ENCODE measurements around the gene QSER1.
"Not testable (repeated sequence)": the region's sequence is repeated elsewhere in the genome, so short reads cannot be mapped to it uniquely, and the experiment has no call there.

QSER1 gene

GRCh38 chr11:33017965-33018364 is 125.4 kb downstream of the QSER1 start:
- Histone ChIP-seq H3K4me1 (ENCODE audit: control insufficient read depth, insufficient read depth, low read length) (peaks cover 14% of the 10 kb centered on the region), H3K4me3 (ENCODE audit: low read depth, low read length) (no peak overlapping the region), H3K36me3 (ENCODE audit: control insufficient read depth, insufficient read depth, low read length) (no peaks in the 10 kb centered on the region)

GRCh38 chr11:33018840-33019239 is 126.2 kb downstream of the QSER1 start:
- H3K27me3 ChIP-seq (ENCODE audit: control insufficient read depth, insufficient read depth, low read length), result peaks cover 14% of the 10 kb centered on the region
- H3K4me3 ChIP-seq (ENCODE audit: low read depth, low read length), result no peak overlapping the region
- H3K27ac ChIP-seq (ENCODE audit: low read depth, low read length), result no peak overlapping the region
- no peak overlapping the region for H3K9ac ChIP-seq (ENCODE audit: low read length)
- H3K36me3 ChIP-seq (ENCODE audit: control insufficient read depth, insufficient read depth, low read length), result no peaks in the 10 kb centered on the region
- H3K9me3 ChIP-seq (ENCODE audit: control insufficient read depth, insufficient read depth, low read depth, low read length), result no peaks in the 10 kb centered on the region
- peaks cover 14% of the 10 kb centered on the region for H3K4me1 ChIP-seq (ENCODE audit: control insufficient read depth, insufficient read depth, low read length)

More at GRCh38 chr11:33017965-33018364, 125.4 kb downstream of the QSER1 start:
- no peak overlapping the region for H3K27ac ChIP-seq (ENCODE audit: low read depth, low read length)
- H3K27me3 ChIP-seq (ENCODE audit: control insufficient read depth, insufficient read depth, low read length), result peaks cover 14% of the 10 kb centered on the region
- H3K9me3 ChIP-seq (ENCODE audit: control insufficient read depth, insufficient read depth, low read depth, low read length), result no peaks in the 10 kb centered on the region
- H3K9ac ChIP-seq (ENCODE audit: low read length), result no peak overlapping the region

GRCh38 chr11:33021501-33021900 is 128.9 kb downstream of the QSER1 start:
- peaks cover 21% of the 10 kb centered on the region for H3K4me1 ChIP-seq (ENCODE audit: control insufficient read depth, insufficient read depth, low read length)
- H3K27me3 ChIP-seq (ENCODE audit: control insufficient read depth, insufficient read depth, low read length), result peaks cover 7% of the 10 kb centered on the region

GRCh38 chr11:33021937-33022336 is 129.3 kb downstream of the QSER1 start:
- Histone ChIP-seq H3K4me1 (ENCODE audit: control insufficient read depth, insufficient read depth, low read length) (peaks cover 16% of the 10 kb centered on the region), H3K9me3 (ENCODE audit: control insufficient read depth, insufficient read depth, low read depth, low read length) (no peaks in the 10 kb centered on the region), H3K27me3 (ENCODE audit: control insufficient read depth, insufficient read depth, low read length) (0 out of 2 replicates have a peak, but pooled peaks cover 2% of the 10 kb centered on the region), H3K9ac (ENCODE audit: low read length) (no peak overlapping the region), H3K4me3 (ENCODE audit: low read depth, low read length) (no peak overlapping the region), H3K27ac (ENCODE audit: low read depth, low read length) (no peak overlapping the region), H3K36me3 (ENCODE audit: control insufficient read depth, insufficient read depth, low read length) (no peaks in the 10 kb centered on the region)

More at GRCh38 chr11:33021501-33021900, 128.9 kb downstream of the QSER1 start:
- no peak overlapping the region for H3K9ac ChIP-seq (ENCODE audit: low read length)
- no peaks in the 10 kb centered on the region for H3K9me3 ChIP-seq (ENCODE audit: control insufficient read depth, insufficient read depth, low read depth, low read length)
- no peaks in the 10 kb centered on the region for H3K36me3 ChIP-seq (ENCODE audit: control insufficient read depth, insufficient read depth, low read length)
- no peak overlapping the region for H3K27ac ChIP-seq (ENCODE audit: low read depth, low read length)
- H3K4me3 ChIP-seq (ENCODE audit: low read depth, low read length), result no peak overlapping the region

GRCh38 chr11:33025339-33025722 is 132.7 kb downstream of the QSER1 start:
- H3K9ac ChIP-seq (ENCODE audit: low read length), result no peak overlapping the region
- H3K4me1 ChIP-seq (ENCODE audit: control insufficient read depth, insufficient read depth, low read length), result peaks cover 10% of the 10 kb centered on the region
- H3K4me3 ChIP-seq (ENCODE audit: low read depth, low read length), result no peak overlapping the region
- H3K27me3 ChIP-seq (ENCODE audit: control insufficient read depth, insufficient read depth, low read length), result no peaks in the 10 kb centered on the region
- no peaks in the 10 kb centered on the region for H3K9me3 ChIP-seq (ENCODE audit: control insufficient read depth, insufficient read depth, low read depth, low read length)
- H3K36me3 ChIP-seq (ENCODE audit: control insufficient read depth, insufficient read depth, low read length), result no peaks in the 10 kb centered on the region
- H3K27ac ChIP-seq (ENCODE audit: low read depth, low read length), result no peak overlapping the region

GRCh38 chr11:33027233-33027632 is 134.6 kb downstream of the QSER1 start:
- H3K4me3 ChIP-seq (ENCODE audit: low read depth, low read length), result no peak overlapping the region
- no peak overlapping the region for H3K9ac ChIP-seq (ENCODE audit: low read length)
- no peaks in the 10 kb centered on the region; the same call in 1 of the 2 replicates for H3K36me3 ChIP-seq (ENCODE audit: control insufficient read depth, insufficient read depth, low read length)
- H3K9me3 ChIP-seq (ENCODE audit: control insufficient read depth, insufficient read depth, low read depth, low read length), result no peaks in the 10 kb centered on the region
- H3K27ac ChIP-seq (ENCODE audit: low read depth, low read length), result no peak overlapping the region
- H3K4me1 ChIP-seq (ENCODE audit: control insufficient read depth, insufficient read depth, low read length), result peaks cover 10% of the 10 kb centered on the region
- H3K27me3 ChIP-seq (ENCODE audit: control insufficient read depth, insufficient read depth, low read length), result no peaks in the 10 kb centered on the region

GRCh38 chr11:33027846-33028536 is 135.4 kb downstream of the QSER1 start:
- H3K4me1 ChIP-seq (ENCODE audit: control insufficient read depth, insufficient read depth, low read length), result peaks cover 10% of the 10 kb centered on the region
- no peaks in the 10 kb centered on the region for H3K27me3 ChIP-seq (ENCODE audit: control insufficient read depth, insufficient read depth, low read length)
- H3K4me3 ChIP-seq (ENCODE audit: low read depth, low read length), result no peak overlapping the region
- H3K9ac ChIP-seq (ENCODE audit: low read length), result no peak overlapping the region
- no peak overlapping the region for H3K27ac ChIP-seq (ENCODE audit: low read depth, low read length)
- H3K9me3 ChIP-seq (ENCODE audit: control insufficient read depth, insufficient read depth, low read depth, low read length), result no peaks in the 10 kb centered on the region
- no peaks in the 10 kb centered on the region; the same call in 1 of the 2 replicates for H3K36me3 ChIP-seq (ENCODE audit: control insufficient read depth, insufficient read depth, low read length)

GRCh38 chr11:33028537-33028914 is 135.9 kb downstream of the QSER1 start:
- no peaks in the 10 kb centered on the region; the same call in 1 of the 2 replicates for H3K36me3 ChIP-seq (ENCODE audit: control insufficient read depth, insufficient read depth, low read length)
- H3K9me3 ChIP-seq (ENCODE audit: control insufficient read depth, insufficient read depth, low read depth, low read length), result no peaks in the 10 kb centered on the region
- no peak overlapping the region for H3K4me3 ChIP-seq (ENCODE audit: low read depth, low read length)
- H3K27me3 ChIP-seq (ENCODE audit: control insufficient read depth, insufficient read depth, low read length), result no peaks in the 10 kb centered on the region
- H3K27ac ChIP-seq (ENCODE audit: low read depth, low read length), result no peak overlapping the region
- no peak overlapping the region for H3K9ac ChIP-seq (ENCODE audit: low read length)
- H3K4me1 ChIP-seq (ENCODE audit: control insufficient read depth, insufficient read depth, low read length), result peaks cover 10% of the 10 kb centered on the region

GRCh38 chr11:33029218-33029617 is 136.6 kb downstream of the QSER1 start:
- H3K27me3 ChIP-seq (ENCODE audit: control insufficient read depth, insufficient read depth, low read length); H3K9ac ChIP-seq (ENCODE audit: low read length); H3K36me3 ChIP-seq (ENCODE audit: control insufficient read depth, insufficient read depth, low read length); H3K9me3 ChIP-seq (ENCODE audit: control insufficient read depth, insufficient read depth, low read depth, low read length); H3K4me3 ChIP-seq (ENCODE audit: low read depth, low read length); H3K27ac ChIP-seq (ENCODE audit: low read depth, low read length): not testable (repeated sequence)
- H3K4me1 ChIP-seq (ENCODE audit: control insufficient read depth, insufficient read depth, low read length), result peaks cover 10% of the 10 kb centered on the region
